Pancreas (tissue), 10 donors: ENCODE data around the gene TBC1D7. TPM values are rescaled to one million over a fixed set of nuclear protein-coding genes. Genes with fewer than 3 reads are reported as not detected.

ENCODE experiments used
- ATAC-seq, 4 donors: fragments of 200-7000 bp; cut with Tn5 transposase; one replicate each; pipeline versions ENCODE4 v1.8.0 to v1.9.1; 2020; ENCODE audit warnings: mild to moderate bottlenecking in 4 of 4, moderate library complexity in 4 of 4
- DNase-seq, 6 donors: peaks; one replicate each; pipeline ENCODE4 v3.0.0-alpha.2; 2020
- FAIRE-seq: peaks from 2 replicates; lab custom pipeline; 2012; peaks lifted over from hg19 to GRCh38; lab: Jason Lieb, UNC
- H3K27ac ChIP-seq, 4 donors: fragments of 200-600 bp; sonication (generic); 1 replicate in 3 of 4; 2 replicates in 1 of 4; pipeline versions ENCODE4 v1.5.0 to v1.8.0; 2020
- H3K27me3 ChIP-seq, 4 donors: fragments of 200-600 bp; one replicate each; pipeline ENCODE4 v1.8.0; 2021
- H3K36me3 ChIP-seq, 3 donors: fragments of 200-600 bp; sonication (generic) in 1 of 3; one replicate each; pipeline versions ENCODE4 v1.5.0 to v1.8.0; 2020 to 2021
- H3K4me1 ChIP-seq, 3 donors: fragments of 200-600 bp; one replicate each; pipeline ENCODE4 v1.8.0; 2021
- H3K4me3 ChIP-seq, 4 donors: fragments of 200-600 bp; sonication (generic) in 2 of 4; one replicate each; pipeline versions ENCODE4 v1.5.0 to v1.8.0; 2020 to 2021
- H3K9me3 ChIP-seq, 4 donors: fragments of 200-600 bp; one replicate each; pipeline ENCODE4 v1.8.0; 2021
- CTCF ChIP-seq, 4 donors: fragments of 200-600 bp; sonication (generic) in 3 of 4; IDR thresholded peaks; one replicate each; pipeline versions ENCODE4 v1.5.0 to v1.8.0; 2021; ENCODE audit warnings: antibody characterized with exemption in 4 of 4
- WGBS, 2 donors: extraction: QIAGEN DNeasy Blood & Tissue Kit; methylation state at CpG; one replicate each; pipeline ENCODE4 v1.1.7; 2013; 5-methylcytosine and 5-hydroxymethylcytosine counted together
- intact Hi-C, 3 donors: fragments of 100-400 bp; cut with DNase I; formaldehyde crosslinking; loops; one replicate each; pipeline versions ENCODE4 v1.11.1 to v1.14.2; 2022
- polyA plus RNA-seq, 2 donors: library from polyadenylated mRNA; stranded (reverse); fragments of 200-250 nt; gene quantifications; one replicate each; pipeline ENCODE4 v1.2.3, GENCODE V29; 2013
- total RNA-seq, 6 donors: library from RNA; stranded (reverse); fragmentation: NEBNext Ultra II Directional in 4 of 6; extraction: Animal tissue kit (Norgen Biotek cat#: 25700) in 4 of 6; gene quantifications; one replicate each; pipeline versions ENCODE4 v1.2.1 to v1.2.4, GENCODE V29; 2021 to 2023
- donor health status: healthy with polysubstance abuse.
- donor health status: DM: no; HTN: no; CAD: no; lungs with moderate emphysema.
- donor health status: DM: no; HTN: no; CAD: no.
- donor health status: control.
- donor health status: control.
- donor health status: Bipolar disorder and iron deficiency.
- donor health status: DM: yes; HTN: yes; CAD: no.
- donor health status: DM: no; HTN: no; CAD: no.
- donor health status: DM: no; HTN: no; CAD: no.
- donor health status: DM: yes; HTN: yes; CAD: no.

Gene TBC1D7
- total and polyA plus RNA-seq, 8 donors: 3.3 to 8.4 (median 6.7) TPM

DNA sequence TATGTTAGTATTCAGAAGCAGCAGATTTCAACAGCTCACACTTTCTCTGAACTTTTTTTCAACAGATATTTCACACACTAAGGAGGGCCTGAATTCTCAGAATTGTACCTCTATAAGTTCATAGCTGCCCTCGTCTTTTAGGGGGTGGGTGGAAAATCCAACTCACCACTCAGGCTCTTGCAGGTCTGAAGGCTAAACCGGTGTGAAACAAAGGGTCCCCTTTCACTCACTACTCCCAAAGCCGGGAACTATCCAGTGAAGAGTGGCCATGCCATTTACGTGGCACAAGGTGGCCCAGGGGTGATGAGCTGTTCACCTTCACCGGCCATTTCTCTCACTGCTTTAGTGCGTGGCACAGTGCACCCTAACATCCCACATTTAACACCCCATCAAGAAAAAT lies 24.2 kb downstream of the TBC1D7 start:
- Histone ChIP-seq H3K4me3 (no peak overlapping the region), H3K27me3 (no peaks in the 10 kb centered on the region), H3K27ac (no peak overlapping the region), H3K9me3 (no peaks in the 10 kb centered on the region), H3K4me1 (no peaks in the 10 kb centered on the region), H3K36me3 (peaks cover 2 to 31% (median 3%) of the 10 kb centered on the region in 3 donors)
- no peak for ATAC-seq
- FAIRE-seq: no peak
- intact Hi-C loops: no loop called here
- 89 to 96% methylated on average over 6 of the region's 6 CpGs for WGBS, 2 donors
- TF ChIP-seq CTCF (IDR thresholded peaks at IDR 0.05): no peak
- no peak for DNase-seq

- no peak for FAIRE-seq
- Histone ChIP-seq H3K4me1 (no peaks in the 10 kb centered on the region), H3K4me3 (no peak overlapping the region), H3K27ac (peak overlapping the region in 2 of 4 donors; percentile 53 to 63), H3K27me3 (no peaks in the 10 kb centered on the region), H3K9me3 (no peaks in the 10 kb centered on the region), H3K36me3 (peaks cover 2 to 31% (median 3%) of the 10 kb centered on the region in 3 donors)
- intact Hi-C loops: no loop called here
- 72 to 73% methylated on average over 7 of the region's 7 CpGs for WGBS, 2 donors
- TF ChIP-seq CTCF (IDR thresholded peaks at IDR 0.05): no peak
- ATAC-seq: peak in 3 of 4 donors; percentile 56 to 70 (median 57)
- peak in 2 of 6 donors; percentile 39 to 60 for DNase-seq
Observed at GRCh38 chr6:13303668-13304017, 24.7 kb downstream of the TBC1D7 start.

DNA sequence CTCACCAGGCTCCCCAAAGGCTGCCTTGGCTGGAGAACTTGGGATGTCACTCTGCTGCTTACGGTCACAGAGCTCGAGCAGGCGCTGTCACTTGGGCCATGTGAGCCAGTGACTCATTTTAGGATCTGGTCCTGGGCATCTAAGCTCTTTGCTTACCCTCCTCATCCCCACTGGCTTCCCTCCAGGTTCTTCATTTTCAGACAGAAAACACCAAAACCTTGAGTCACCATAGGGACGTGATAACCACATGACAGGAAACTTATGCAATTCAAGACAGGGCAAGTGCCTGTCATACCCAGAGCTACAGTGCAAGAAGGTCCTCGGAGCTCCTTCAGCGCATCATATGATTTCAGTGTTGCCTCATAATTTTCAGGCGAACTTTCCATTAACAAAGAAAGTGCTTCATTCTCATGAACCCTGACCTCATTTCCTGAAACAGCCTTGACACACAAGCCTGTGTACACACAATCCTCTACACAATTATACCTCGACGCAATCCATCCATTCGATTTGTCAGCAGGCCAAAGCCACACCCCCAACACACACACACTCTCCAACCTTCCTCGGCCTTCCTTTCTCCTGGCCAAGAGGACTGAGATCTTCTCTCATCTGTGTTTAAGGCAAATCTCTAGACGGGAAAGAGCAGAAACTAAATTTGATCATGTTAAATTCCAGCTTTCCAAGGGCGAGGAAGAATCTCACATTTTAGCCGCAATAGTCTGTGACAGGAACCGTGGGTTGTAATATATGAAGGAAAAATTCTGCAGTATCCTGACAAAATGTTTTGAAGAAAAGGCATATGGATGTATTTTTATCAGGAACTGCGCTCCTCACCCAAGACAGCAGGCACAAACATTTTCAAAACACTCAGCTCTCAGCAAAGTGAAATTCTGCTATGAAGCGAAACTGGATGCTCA lies 25.3 kb downstream of the TBC1D7 start:
- Histone ChIP-seq H3K36me3 (peaks cover 2 to 31% (median 3%) of the 10 kb centered on the region in 3 donors), H3K9me3 (no peaks in the 10 kb centered on the region), H3K4me1 (no peaks in the 10 kb centered on the region), H3K27ac (peak overlapping the region in 2 of 4 donors; percentile 53 to 63), H3K4me3 (no peak overlapping the region), H3K27me3 (no peaks in the 10 kb centered on the region)
- WGBS, 2 donors: 79 to 82% methylated on average over 17 of the region's 17 CpGs
- ATAC-seq: peak in 3 of 4 donors; percentile 62 to 84 (median 79)
- no peak for FAIRE-seq
- TF ChIP-seq CTCF (IDR thresholded peaks at IDR 0.05): no peak
- peak in 1 of 6 donors; percentile 73 for DNase-seq
- intact Hi-C loops: no loop called here

GRCh38 chr6:13302291-13302690 lies 26.0 kb downstream of the TBC1D7 start:
- peak overlapping the region in 1 of 4 donors; percentile 63 for H3K27ac ChIP-seq
- H3K4me3 ChIP-seq: no peak overlapping the region
- H3K27me3 ChIP-seq: no peaks in the 10 kb centered on the region
- DNase-seq (no peak), FAIRE-seq (no peak), ATAC-seq (no peak)
- H3K36me3 ChIP-seq: peaks cover 2 to 31% (median 3%) of the 10 kb centered on the region in 3 donors
- H3K9me3 ChIP-seq: no peaks in the 10 kb centered on the region
- TF ChIP-seq CTCF (IDR thresholded peaks at IDR 0.05): no peak
- no peaks in the 10 kb centered on the region for H3K4me1 ChIP-seq
- WGBS, 2 donors: 67 to 68% methylated on average over 7 of the region's 7 CpGs
- intact Hi-C loops: no loop called here
